K562 treated with DMSO at 1 percent for 48 hours (cell line): ENCODE measurements around the gene C17orf100. TPM values are rescaled to one million over a fixed set of nuclear protein-coding genes. Genes with fewer than 3 reads are reported as not detected.

Experiments used
- total RNA-seq: library from RNA; unstranded; fragments of 300-600 nt; gene quantifications from 2 replicates; pipeline ENCODE4 v1.2.3, GENCODE V29; 2022; ENCODE audit warnings: low replicate concordance; ENCODE audit errors: extremely low read depth

Gene C17orf100
- total RNA-seq = not detected in 2 replicates

GRCh38 chr17:6651354-6651918 lies at the start of gene C17orf100, which contains the start of gene MED31:
C17orf100 (plus strand) TSS chr17:6651762; CDS start chr17:6651914, 152 bp downstream.
MED31 (minus strand) TSS chr17:6651605; CDS start chr17:6651528, 77 bp downstream.

DNA sequence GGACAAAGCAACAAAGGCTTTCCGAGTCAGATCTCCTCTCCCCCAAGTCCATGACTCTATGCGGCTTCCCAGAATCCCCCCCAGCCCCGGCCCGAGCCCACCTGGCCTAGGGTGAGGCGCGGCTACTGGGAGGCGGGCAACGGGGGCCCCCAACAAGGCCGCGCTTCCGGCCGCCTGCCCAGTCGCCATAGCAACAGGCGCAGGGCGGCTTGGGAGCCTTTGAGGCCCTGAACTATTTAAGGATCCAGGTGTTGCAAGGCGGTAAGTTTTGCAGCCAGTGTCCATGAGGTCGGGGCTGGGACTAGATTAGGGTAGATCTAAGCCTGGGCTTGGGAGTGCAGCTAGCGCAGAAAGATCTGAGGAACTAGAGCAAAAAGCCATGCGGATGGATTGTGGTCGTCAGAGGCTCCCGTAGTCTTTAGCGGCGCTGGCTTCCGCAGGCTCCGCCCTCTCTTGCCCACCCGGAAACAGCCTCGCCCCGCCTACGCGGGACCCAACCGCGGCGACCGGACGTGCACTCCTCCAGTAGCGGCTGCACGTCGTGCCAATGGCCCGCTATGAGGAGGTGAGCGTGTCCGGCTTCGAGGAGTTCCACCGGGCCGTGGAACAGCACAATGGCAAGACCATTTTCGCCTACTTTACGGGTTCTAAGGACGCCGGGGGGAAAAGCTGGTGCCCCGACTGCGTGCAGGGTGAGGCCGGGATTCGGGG lies 10.9 kb upstream of the C17orf100 start, which contains the start of the genes KIAA0753 and TXNDC17:
KIAA0753 (minus strand) TSS at position 176 of the 711 bp plus-strand sequence. CDS start 5,608 bp downstream, outside the sequence.
TXNDC17 (plus strand) TSS at position 525 of the 711 bp plus-strand sequence; CDS start at position 548, 23 bp downstream.

Other genes starting within 250 kb of the C17orf100 start
- not detected in 2 replicates for gene AIPL1, start 216.6 kb upstream of the C17orf100 start, total RNA-seq
- not detected in 2 replicates for gene PIMREG, start 207.3 kb upstream of the C17orf100 start, total RNA-seq
- gene PITPNM3, start 95.2 kb upstream of the C17orf100 start, total RNA-seq = not detected in 2 replicates
- not detected in 2 replicates for gene KIAA0753, start 11.1 kb upstream of the C17orf100 start, total RNA-seq
- gene TXNDC17, start 10.7 kb upstream of the C17orf100 start, total RNA-seq = not detected in 2 replicates
- gene MED31, start 157 bp upstream of the C17orf100 start, total RNA-seq = not detected in 2 replicates
- gene SLC13A5, start 61.6 kb downstream of the C17orf100 start, total RNA-seq = not detected in 2 replicates
- gene XAF1, start 104.3 kb downstream of the C17orf100 start, total RNA-seq = not detected in 2 replicates
- not detected in 2 replicates for gene FBXO39, start 124.5 kb downstream of the C17orf100 start, total RNA-seq
- not detected in 2 replicates for gene TEKT1, start 180.0 kb downstream of the C17orf100 start, total RNA-seq